DOHH2 (cell line): ENCODE results near the gene NINJ1.

Experiments used
- EZH2phosphoT487 ChIP-seq: fragments of 200-600 bp; sonication (generic); IDR thresholded peaks from 2 replicates; pipeline ENCODE4 v1.6.1; 2017; ENCODE audit warnings: borderline replicate concordance, mild to moderate bottlenecking, antibody characterized with exemption, low read length, moderate library complexity, mixed read lengths
- TF ChIP-seq, protein P1 (sequence below): fragments of 200-600 bp; sonication (generic); IDR thresholded peaks from one replicate; pipeline ENCODE4 v1.5.1; 2014; ENCODE audit warnings: antibody characterized with exemption, mild to moderate bottlenecking, low read depth, low read length; ENCODE audit not compliant: poor library complexity, severe bottlenecking

DNA sequence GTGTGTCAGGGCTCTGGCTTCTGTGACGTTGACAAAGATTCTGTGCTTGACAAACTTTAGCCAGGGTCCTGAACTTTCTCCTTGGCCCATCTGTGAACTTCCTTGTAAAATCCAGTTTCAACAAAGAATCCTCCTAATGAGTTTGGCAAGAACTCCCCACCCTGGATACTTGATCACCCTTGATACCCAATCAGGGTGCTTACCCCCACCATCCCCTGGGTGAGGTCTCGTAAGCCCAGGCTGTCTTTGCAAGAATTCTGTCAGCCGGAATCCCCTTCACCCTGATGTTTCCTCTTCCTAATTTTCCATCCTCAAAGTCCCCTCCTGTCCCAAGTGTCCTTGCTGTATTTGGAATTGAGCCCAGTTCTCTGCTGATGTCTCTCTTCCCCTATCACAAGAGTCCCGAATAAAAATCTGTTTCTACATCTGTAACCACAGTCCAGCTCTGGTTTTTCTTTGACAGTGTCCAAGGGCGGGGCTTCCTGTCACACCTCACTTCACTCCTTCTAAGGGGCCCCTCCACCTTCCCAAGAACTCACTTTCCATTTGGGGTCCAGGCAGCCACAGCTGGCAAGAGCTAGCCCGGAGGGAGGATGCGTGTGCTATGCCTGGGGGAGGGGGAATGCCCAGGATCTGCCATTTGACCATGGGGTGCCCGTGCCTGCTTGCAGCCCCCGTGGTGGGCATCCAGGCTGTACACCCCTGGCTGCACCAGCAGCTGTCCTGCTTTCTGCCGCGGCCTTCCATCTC is 40.7 kb downstream of the NINJ1 start:
- TF ChIP-seq, protein P1, sequence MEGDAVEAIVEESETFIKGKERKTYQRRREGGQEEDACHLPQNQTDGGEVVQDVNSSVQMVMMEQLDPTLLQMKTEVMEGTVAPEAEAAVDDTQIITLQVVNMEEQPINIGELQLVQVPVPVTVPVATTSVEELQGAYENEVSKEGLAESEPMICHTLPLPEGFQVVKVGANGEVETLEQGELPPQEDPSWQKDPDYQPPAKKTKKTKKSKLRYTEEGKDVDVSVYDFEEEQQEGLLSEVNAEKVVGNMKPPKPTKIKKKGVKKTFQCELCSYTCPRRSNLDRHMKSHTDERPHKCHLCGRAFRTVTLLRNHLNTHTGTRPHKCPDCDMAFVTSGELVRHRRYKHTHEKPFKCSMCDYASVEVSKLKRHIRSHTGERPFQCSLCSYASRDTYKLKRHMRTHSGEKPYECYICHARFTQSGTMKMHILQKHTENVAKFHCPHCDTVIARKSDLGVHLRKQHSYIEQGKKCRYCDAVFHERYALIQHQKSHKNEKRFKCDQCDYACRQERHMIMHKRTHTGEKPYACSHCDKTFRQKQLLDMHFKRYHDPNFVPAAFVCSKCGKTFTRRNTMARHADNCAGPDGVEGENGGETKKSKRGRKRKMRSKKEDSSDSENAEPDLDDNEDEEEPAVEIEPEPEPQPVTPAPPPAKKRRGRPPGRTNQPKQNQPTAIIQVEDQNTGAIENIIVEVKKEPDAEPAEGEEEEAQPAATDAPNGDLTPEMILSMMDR, result no peak
- no peak for TF ChIP-seq EZH2phosphoT487
